Mesendoderm (in vitro differentiated cells): Measurements from ENCODE around the gene TMEM145.

ENCODE experiments used
- DNase-seq: peaks from one replicate; pipeline ENCODE4 v3.0.0; 2013
- H2AK5ac ChIP-seq: 2 replicates; pipeline ENCODE4 v1.6.1; 2013; ENCODE audit warnings: low read length, inconsistent platforms
- H2BK120ac ChIP-seq: 2 replicates; pipeline ENCODE4 v1.6.1; 2013; ENCODE audit warnings: low read depth, mild to moderate bottlenecking, low read length, moderate library complexity, mixed read lengths
- H2BK15ac ChIP-seq: replicated peaks from 2 replicates; pipeline ENCODE4 v1.6.1; 2013; ENCODE audit warnings: low read depth, mild to moderate bottlenecking, moderate library complexity
- H2BK5ac ChIP-seq: 2 replicates; pipeline ENCODE4 v1.6.1; 2013; ENCODE audit warnings: low read length, inconsistent platforms
- H3K18ac ChIP-seq: 2 replicates; pipeline ENCODE4 v1.6.1; 2013; ENCODE audit warnings: mild to moderate bottlenecking, low read length, mixed read lengths
- H3K23ac ChIP-seq: one replicate; pipeline ENCODE4 v1.6.1; 2013; ENCODE audit warnings: low read length
- H3K27ac ChIP-seq: 2 replicates; pipeline ENCODE4 v1.5.1; 2013; ENCODE audit warnings: low read depth, mild to moderate bottlenecking, inconsistent platforms, low read length, moderate library complexity
- H3K27me3 ChIP-seq: 2 replicates; pipeline ENCODE4 v1.6.1; 2013; ENCODE audit warnings: low read length, control low read depth, mild to moderate bottlenecking, inconsistent platforms; ENCODE audit not compliant: insufficient read depth, poor library complexity
- H3K36me3 ChIP-seq: 2 replicates; pipeline ENCODE4 v1.6.1; 2013; ENCODE audit warnings: low read length, inconsistent platforms; ENCODE audit not compliant: control insufficient read depth, insufficient read depth
- H3K4ac ChIP-seq: one replicate; pipeline ENCODE4 v1.6.1; 2013; ENCODE audit warnings: low read depth, mild to moderate bottlenecking, low read length, moderate library complexity
- H3K4me1 ChIP-seq: 2 replicates; pipeline ENCODE4 v1.6.1; 2013; ENCODE audit warnings: low read depth, low read length, inconsistent platforms; ENCODE audit not compliant: control insufficient read depth
- H3K4me2 ChIP-seq: 2 replicates; pipeline ENCODE4 v1.6.1; 2013; ENCODE audit warnings: low read length
- H3K4me3 ChIP-seq: 2 replicates; pipeline ENCODE4 v1.5.1; 2013; ENCODE audit warnings: mild to moderate bottlenecking, low read length
- H3K56ac ChIP-seq: one replicate; pipeline ENCODE4 v1.6.1; 2013; ENCODE audit warnings: low read length
- H3K79me1 ChIP-seq: 2 replicates; pipeline ENCODE4 v1.6.1; 2013; ENCODE audit warnings: low read length, inconsistent platforms
- H3K79me2 ChIP-seq: 2 replicates; pipeline ENCODE4 v1.6.1; 2013; ENCODE audit warnings: mild to moderate bottlenecking, low read length; ENCODE audit not compliant: control insufficient read depth, insufficient read depth
- H3K9ac ChIP-seq: 2 replicates; pipeline ENCODE4 v1.6.1; 2013; ENCODE audit warnings: low read length, inconsistent platforms
- H4K5ac ChIP-seq: one replicate; pipeline ENCODE4 v1.6.1; 2013; ENCODE audit warnings: low read length
- H4K8ac ChIP-seq: one replicate; pipeline ENCODE4 v1.6.1; 2013; ENCODE audit warnings: low read depth, mild to moderate bottlenecking, control low read depth, low read length, moderate library complexity
- WGBS: extraction: QIAGEN DNeasy Blood & Tissue Kit; methylation state at CpG from one replicate; pipeline ENCODE4 v1.1.7; 2013; ENCODE audit warnings: low lambda C conversion rate, missing lambda C conversion rate; ENCODE audit not compliant: insufficient coverage; ENCODE audit errors: extremely low coverage; 5-methylcytosine and 5-hydroxymethylcytosine counted together

Gene TMEM145

GRCh38 chr19:42362891-42363440 is 49.9 kb downstream of the TMEM145 start:
- no peak for DNase-seq
- peaks cover 6% of the 10 kb centered on the region for H3K36me3 ChIP-seq
- H3K27me3 ChIP-seq = no peaks in the 10 kb centered on the region

GRCh38 chr19:42363614-42364346 is 50.7 kb downstream of the TMEM145 start:
- Histone ChIP-seq H3K79me2 (no peaks in the 10 kb centered on the region), H2BK15ac (no peak overlapping the region), H3K18ac (no peak overlapping the region), H3K4me2 (no peak overlapping the region), H4K8ac (no peak overlapping the region), H3K4ac (no peak overlapping the region), H3K56ac (no peak overlapping the region), H3K79me1 (no peaks in the 10 kb centered on the region), H4K5ac (no peak overlapping the region), H3K27me3 (no peaks in the 10 kb centered on the region), H3K4me3 (no peak overlapping the region), H2BK120ac (no peak overlapping the region), H3K36me3 (peaks cover 6% of the 10 kb centered on the region), H3K23ac (no peak overlapping the region), H3K4me1 (no peaks in the 10 kb centered on the region), H2AK5ac (no peak overlapping the region), H3K27ac (no peak overlapping the region), H3K9ac (no peak overlapping the region), H2BK5ac (no peak overlapping the region)
- DNase-seq = no peak
- no CpG with 5 or more reads among the region's 17 CpGs for WGBS

More at GRCh38 chr19:42362891-42363440, 49.9 kb downstream of the TMEM145 start:
- H2AK5ac ChIP-seq = no peak overlapping the region
- H3K4me1 ChIP-seq = no peaks in the 10 kb centered on the region
- no peak overlapping the region for H4K5ac ChIP-seq
- no peak overlapping the region for H3K9ac ChIP-seq
- H3K23ac ChIP-seq = no peak overlapping the region
- H2BK15ac ChIP-seq = no peak overlapping the region
- no peaks in the 10 kb centered on the region for H3K79me2 ChIP-seq
- H3K27ac ChIP-seq = no peak overlapping the region
- H3K4me3 ChIP-seq = no peak overlapping the region
- no peak overlapping the region for H3K56ac ChIP-seq
- no peak overlapping the region for H3K4ac ChIP-seq
- WGBS = no CpG with 5 or more reads among the region's 13 CpGs
- no peak overlapping the region for H4K8ac ChIP-seq
- H3K18ac ChIP-seq = no peak overlapping the region
- no peak overlapping the region for H3K4me2 ChIP-seq
- no peak overlapping the region for H2BK5ac ChIP-seq
- no peaks in the 10 kb centered on the region for H3K79me1 ChIP-seq
- H2BK120ac ChIP-seq = no peak overlapping the region

DNA sequence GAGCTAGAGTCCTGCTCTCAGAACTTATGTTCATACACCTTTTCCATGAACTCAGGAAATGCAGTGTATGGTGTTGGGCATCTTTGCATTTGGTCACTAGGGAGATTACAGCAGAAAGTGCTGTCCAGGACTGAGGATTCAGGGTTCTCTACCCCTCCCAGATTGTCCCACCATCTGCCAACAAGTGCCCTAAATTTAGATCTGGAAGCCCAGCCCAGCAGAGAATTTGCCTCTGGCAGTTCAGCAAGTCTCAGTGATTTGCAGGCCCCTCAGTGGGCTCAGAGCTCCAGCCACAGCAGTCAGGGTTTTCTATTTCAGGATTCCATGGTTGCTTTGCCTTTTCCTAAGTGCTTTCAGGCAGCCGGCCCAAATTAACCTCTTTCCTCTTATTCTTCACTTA is 53.6 kb downstream of the TMEM145 start:
- Histone ChIP-seq H4K5ac (no peak overlapping the region), H3K56ac (no peak overlapping the region), H2BK15ac (no peak overlapping the region), H3K4me3 (no peak overlapping the region), H3K27ac (no peak overlapping the region), H3K23ac (no peak overlapping the region), H3K4me1 (no peaks in the 10 kb centered on the region), H3K4me2 (no peak overlapping the region), H3K9ac (no peak overlapping the region), H2AK5ac (no peak overlapping the region), H3K36me3 (peaks cover 6% of the 10 kb centered on the region), H3K79me2 (no peaks in the 10 kb centered on the region), H3K79me1 (no peaks in the 10 kb centered on the region), H3K18ac (no peak overlapping the region), H3K4ac (no peak overlapping the region), H4K8ac (no peak overlapping the region), H3K27me3 (no peaks in the 10 kb centered on the region), H2BK120ac (no peak overlapping the region), H2BK5ac (no peak overlapping the region)
- no peak for DNase-seq
- WGBS = no CpG with 5 or more reads among the region's 1 CpG

DNA sequence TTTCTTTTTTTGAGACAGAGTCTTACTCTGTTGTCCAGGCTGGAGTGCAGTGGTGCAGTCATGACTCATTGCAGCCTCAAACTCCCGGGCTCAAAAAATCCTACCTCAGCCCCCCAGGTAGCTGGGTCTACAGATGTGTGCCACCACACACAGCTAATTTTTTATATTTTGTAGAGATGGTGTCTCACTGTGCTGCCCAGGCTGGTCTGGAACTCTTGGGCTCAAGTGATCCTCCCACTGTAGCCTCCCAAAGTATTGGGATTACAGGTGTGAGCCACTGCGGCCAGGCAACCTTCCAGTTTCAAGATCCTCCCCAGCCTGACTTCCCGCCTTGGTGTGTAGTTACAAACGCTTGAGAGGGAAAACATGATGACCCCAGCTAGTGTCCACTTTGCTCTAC is 54.8 kb downstream of the TMEM145 start:
- no peak overlapping the region for H4K8ac ChIP-seq
- H2BK15ac ChIP-seq = no peak overlapping the region
- H3K4ac ChIP-seq = no peak overlapping the region
- no peak overlapping the region for H3K27ac ChIP-seq
- no peak overlapping the region for H4K5ac ChIP-seq
- no peak overlapping the region for H3K56ac ChIP-seq
- H3K9ac ChIP-seq = no peak overlapping the region
- H2BK120ac ChIP-seq = no peak overlapping the region
- H2AK5ac ChIP-seq = no peak overlapping the region
- no peaks in the 10 kb centered on the region for H3K27me3 ChIP-seq
- no peak overlapping the region for H3K18ac ChIP-seq
- WGBS = no CpG with 5 or more reads among the region's 4 CpGs
- H2BK5ac ChIP-seq = no peak overlapping the region
- peaks cover 6% of the 10 kb centered on the region for H3K36me3 ChIP-seq
- H3K79me1 ChIP-seq = no peaks in the 10 kb centered on the region
- no peak overlapping the region for H3K4me2 ChIP-seq
- H3K79me2 ChIP-seq = no peaks in the 10 kb centered on the region
- no peak overlapping the region for H3K4me3 ChIP-seq
- no peaks in the 10 kb centered on the region for H3K4me1 ChIP-seq
- no peak overlapping the region for H3K23ac ChIP-seq
- DNase-seq = no peak

DNA sequence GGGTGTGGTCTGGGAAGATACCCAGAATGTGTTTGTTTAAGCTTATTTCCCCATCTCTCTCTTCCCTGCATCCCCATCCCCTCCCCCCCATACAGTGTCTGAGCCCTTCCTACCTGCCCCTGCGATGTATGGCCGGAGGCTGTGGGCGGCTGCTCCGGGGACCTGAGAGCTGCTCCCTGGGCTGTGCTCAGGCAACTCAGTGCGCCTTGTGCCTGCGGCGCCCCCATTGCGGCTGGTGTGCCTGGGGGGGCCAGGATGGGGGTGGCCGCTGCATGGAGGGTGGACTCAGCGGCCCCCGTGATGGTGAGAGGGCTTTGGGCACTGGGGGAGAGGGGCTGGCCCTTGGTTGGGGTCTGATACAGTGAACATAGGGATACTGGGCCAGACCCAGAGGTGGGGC is 55.3 kb downstream of the TMEM145 start:
- Histone ChIP-seq H2BK5ac (no peak overlapping the region), H2BK120ac (no peak overlapping the region), H3K18ac (no peak overlapping the region), H3K4me3 (no peak overlapping the region), H3K4me1 (no peaks in the 10 kb centered on the region), H3K27me3 (no peaks in the 10 kb centered on the region), H3K56ac (no peak overlapping the region), H3K9ac (no peak overlapping the region), H3K36me3 (peaks cover 6% of the 10 kb centered on the region), H3K4me2 (no peak overlapping the region), H3K23ac (no peak overlapping the region), H4K5ac (no peak overlapping the region), H2AK5ac (no peak overlapping the region), H4K8ac (no peak overlapping the region), H3K27ac (no peak overlapping the region), H3K4ac (no peak overlapping the region), H3K79me2 (no peaks in the 10 kb centered on the region), H3K79me1 (no peaks in the 10 kb centered on the region), H2BK15ac (no peak overlapping the region)
- DNase-seq = no peak
- no CpG with 5 or more reads among the region's 11 CpGs for WGBS

- no peak overlapping the region for H4K8ac ChIP-seq
- H2BK15ac ChIP-seq = no peak overlapping the region
- H3K4me1 ChIP-seq = no peaks in the 10 kb centered on the region
- no peak overlapping the region for H2BK5ac ChIP-seq
- no peak for DNase-seq
- H3K56ac ChIP-seq = no peak overlapping the region
- no peak overlapping the region for H3K9ac ChIP-seq
- no peak overlapping the region for H3K4ac ChIP-seq
- H3K18ac ChIP-seq = no peak overlapping the region
- H3K4me2 ChIP-seq = no peak overlapping the region
- no peak overlapping the region for H2AK5ac ChIP-seq
- no peak overlapping the region for H2BK120ac ChIP-seq
- H3K27ac ChIP-seq = no peak overlapping the region
- no peaks in the 10 kb centered on the region for H3K79me2 ChIP-seq
- no peak overlapping the region for H3K4me3 ChIP-seq
- H4K5ac ChIP-seq = no peak overlapping the region
- H3K79me1 ChIP-seq = no peaks in the 10 kb centered on the region
- H3K27me3 ChIP-seq = no peaks in the 10 kb centered on the region
- WGBS = no CpG with 5 or more reads among the region's 15 CpGs
- H3K36me3 ChIP-seq = peaks cover 6% of the 10 kb centered on the region
- no peak overlapping the region for H3K23ac ChIP-seq
These were observed 55.7 kb downstream of the TMEM145 start for GRCh38 chr19:42368765-42369164.
